NT2/D1 (cell line): ENCODE data around the gene CARS2.

Experiments
- DNase-seq: peaks from one replicate; pipeline ENCODE4 v3.0.0-alpha.2; 2011; ENCODE audit warnings: low read depth, low spot score
- H3K27me3 ChIP-seq: 2 replicates; pipeline ENCODE4 v1.6.0; 2011; ENCODE audit warnings: mild to moderate bottlenecking; ENCODE audit not compliant: insufficient read length, insufficient read depth
- H3K36me3 ChIP-seq: 2 replicates; pipeline ENCODE4 v1.6.1; 2011; ENCODE audit warnings: mild to moderate bottlenecking, low read length, mixed read lengths; ENCODE audit not compliant: insufficient read depth, insufficient read length
- H3K4me1 ChIP-seq: 2 replicates; pipeline ENCODE4 v1.5.1; 2011; ENCODE audit not compliant: insufficient read depth, insufficient read length
- H3K4me3 ChIP-seq: 2 replicates; pipeline ENCODE4 v1.5.1; 2011; ENCODE audit warnings: low read depth; ENCODE audit not compliant: insufficient read length
- H3K9ac ChIP-seq: 2 replicates; pipeline ENCODE4 v1.6.0; 2011; ENCODE audit warnings: low read depth; ENCODE audit not compliant: insufficient read length
- H3K9me3 ChIP-seq: 2 replicates; pipeline ENCODE4 v1.5.1; 2011; ENCODE audit warnings: mild to moderate bottlenecking, low read length; ENCODE audit not compliant: insufficient read depth
- SUZ12 ChIP-seq: IDR thresholded peaks from 2 replicates; pipeline ENCODE4 v1.6.1; 2011; ENCODE audit not compliant: insufficient read length, insufficient read depth; ENCODE audit errors: extremely low read depth
- YY1 ChIP-seq: IDR thresholded peaks from 2 replicates; pipeline ENCODE4 v1.6.1; 2011; ENCODE audit not compliant: insufficient read length, insufficient read depth
- ZNF274 ChIP-seq: IDR thresholded peaks from 2 replicates; pipeline ENCODE4 v1.6.1; 2011; ENCODE audit warnings: mild to moderate bottlenecking, low read depth, low read length

CARS2 gene

DNA sequence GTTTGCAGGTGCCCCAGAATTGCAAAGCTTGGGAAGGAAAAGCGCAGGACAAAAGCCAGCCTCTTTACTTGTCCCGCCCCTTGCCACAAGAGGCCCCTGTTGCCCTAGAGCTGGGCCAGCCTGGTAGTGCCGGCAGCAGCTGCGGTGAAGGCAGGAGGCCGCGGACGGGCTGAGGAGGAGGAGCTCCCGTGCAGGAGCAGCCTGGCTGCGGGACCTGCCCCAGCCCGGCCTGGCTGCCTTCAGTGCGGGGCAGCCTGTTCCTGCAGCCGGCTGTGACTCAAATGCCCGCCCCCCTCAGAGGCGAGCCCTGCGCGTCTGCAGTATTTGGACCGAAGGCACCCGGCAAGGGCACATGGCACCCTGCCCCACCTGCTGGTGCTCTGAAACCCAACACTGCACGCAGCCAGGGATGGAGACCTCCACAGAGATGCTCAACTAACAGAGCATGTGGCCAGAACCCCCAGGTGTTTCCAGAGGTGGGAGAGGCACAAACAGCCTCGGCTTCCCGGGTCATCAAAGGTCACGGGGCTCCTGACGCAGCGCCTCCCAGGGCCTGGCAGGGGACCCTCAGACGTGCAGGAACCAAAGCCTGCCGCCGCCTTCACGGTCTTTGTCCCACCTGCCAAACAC, 60.9 kb downstream of the CARS2 start:
- Histone ChIP-seq H3K27me3 (no peaks in the 10 kb centered on the region), H3K4me1 (peaks cover 10% of the 10 kb centered on the region), H3K4me3 (no peak overlapping the region), H3K9me3 (no peaks in the 10 kb centered on the region), H3K36me3 (peaks cover 66% of the 10 kb centered on the region), H3K9ac (no peak overlapping the region)
- no peak for TF ChIP-seq YY1
- TF ChIP-seq SUZ12 = no peak
- no peak for TF ChIP-seq ZNF274
- DNase-seq = peak; percentile 16

DNA sequence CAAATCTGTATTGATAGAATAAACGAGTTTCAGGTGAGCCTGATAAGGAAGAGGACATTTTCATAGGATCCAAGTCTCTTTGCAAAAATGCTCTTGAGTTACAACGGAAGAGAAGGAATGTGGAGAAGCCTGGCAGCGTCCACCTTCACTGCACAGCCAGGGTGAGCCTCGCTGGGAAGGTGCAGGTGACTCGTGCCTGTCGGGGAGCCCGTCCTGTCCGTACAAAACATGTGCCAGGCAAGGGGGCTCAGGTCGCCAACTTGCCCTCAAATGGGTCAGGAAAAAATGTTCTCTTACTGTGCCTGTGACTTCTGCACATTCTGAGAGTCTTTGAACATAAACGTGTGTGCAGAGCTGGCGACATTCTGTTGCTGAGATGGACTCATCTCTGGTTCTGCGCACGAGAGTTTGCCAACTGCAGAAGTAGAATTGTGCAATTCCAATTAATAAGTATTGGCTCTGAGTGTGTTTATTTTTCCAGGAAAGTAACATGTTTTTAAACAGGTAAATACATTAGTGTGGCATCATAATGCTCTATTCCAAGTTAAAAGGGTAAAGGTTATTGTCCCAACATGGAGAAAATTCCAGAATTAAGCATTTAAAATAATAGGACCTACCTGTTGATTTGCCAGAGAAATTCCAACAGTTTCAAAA, 62.0 kb downstream of the CARS2 start:
- DNase-seq = no peak
- Histone ChIP-seq H3K9ac (no peak overlapping the region), H3K9me3 (no peaks in the 10 kb centered on the region), H3K4me1 (peaks cover 10% of the 10 kb centered on the region), H3K4me3 (no peak overlapping the region), H3K27me3 (no peaks in the 10 kb centered on the region), H3K36me3 (peaks cover 67% of the 10 kb centered on the region)
- TF ChIP-seq SUZ12 (no peak), ZNF274 (no peak), YY1 (no peak)

DNA sequence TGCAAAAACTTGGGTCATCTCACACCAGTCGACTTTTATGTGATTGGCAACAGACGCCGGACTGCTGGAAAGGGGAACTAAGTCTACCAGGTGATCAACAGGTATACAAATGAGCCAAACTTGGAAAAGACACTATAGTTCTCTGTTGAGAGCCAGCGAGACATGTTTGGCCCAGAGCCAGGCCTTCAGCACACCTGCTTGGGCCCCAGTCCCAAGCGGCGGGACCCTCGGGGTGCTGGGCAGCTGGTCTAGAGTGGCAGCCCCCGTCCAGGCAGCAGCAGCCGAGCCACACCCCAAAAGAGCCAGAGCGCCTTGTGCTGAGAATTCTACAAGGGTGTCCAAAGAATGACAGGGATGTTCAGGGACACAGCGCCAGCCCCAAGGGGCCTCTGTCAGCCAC, 62.6 kb downstream of the CARS2 start:
- no peaks in the 10 kb centered on the region for H3K27me3 ChIP-seq
- peaks cover 72% of the 10 kb centered on the region for H3K36me3 ChIP-seq
- TF ChIP-seq YY1 = no peak
- no peak for TF ChIP-seq SUZ12
- TF ChIP-seq ZNF274 = no peak
- H3K4me3 ChIP-seq = no peak overlapping the region
- no peak for DNase-seq
- H3K9ac ChIP-seq = no peak overlapping the region
- H3K9me3 ChIP-seq = no peaks in the 10 kb centered on the region
- peaks cover 10% of the 10 kb centered on the region for H3K4me1 ChIP-seq

DNA sequence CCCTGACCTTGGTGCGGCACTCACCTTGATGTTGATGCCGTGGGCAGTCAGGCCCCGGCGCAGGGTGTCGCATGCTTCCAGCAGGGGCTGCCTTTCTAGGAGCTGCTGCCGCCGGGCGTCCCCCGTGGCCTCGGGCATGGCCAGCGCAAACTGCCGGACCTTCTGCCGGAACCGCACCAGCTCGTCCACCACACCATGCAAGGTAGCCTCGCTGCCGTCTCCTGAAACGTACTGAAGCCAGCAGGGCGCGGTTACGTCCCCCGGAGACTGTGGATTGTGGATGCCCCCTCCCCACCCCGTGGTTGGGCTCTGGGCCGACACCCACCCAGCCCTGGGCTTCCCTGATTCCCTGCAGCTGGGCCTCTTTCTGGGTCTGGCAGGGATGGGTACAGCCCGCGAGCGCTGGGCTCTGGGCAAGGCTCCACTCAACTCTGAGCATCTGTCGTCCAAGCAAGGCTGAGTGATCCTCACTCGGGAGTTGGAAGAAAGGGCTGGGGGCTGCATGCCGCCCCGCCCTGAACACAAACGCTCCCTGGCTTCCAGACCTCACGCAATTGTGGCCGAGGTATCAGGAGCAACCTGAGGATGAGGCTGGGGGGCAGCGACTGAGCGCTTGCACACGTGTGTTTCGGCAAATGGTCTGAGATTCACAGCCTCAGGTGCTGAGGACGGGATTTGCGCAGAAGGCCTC, 63.5 kb downstream of the CARS2 start:
- no peak for TF ChIP-seq ZNF274
- TF ChIP-seq SUZ12 = no peak
- TF ChIP-seq YY1 = no peak
- peaks cover 80% of the 10 kb centered on the region for H3K36me3 ChIP-seq
- H3K27me3 ChIP-seq = no peaks in the 10 kb centered on the region
- H3K4me3 ChIP-seq = no peak overlapping the region
- DNase-seq = no peak
- H3K4me1 ChIP-seq = peaks cover 12% of the 10 kb centered on the region
- no peak overlapping the region for H3K9ac ChIP-seq
- H3K9me3 ChIP-seq = no peaks in the 10 kb centered on the region

DNA sequence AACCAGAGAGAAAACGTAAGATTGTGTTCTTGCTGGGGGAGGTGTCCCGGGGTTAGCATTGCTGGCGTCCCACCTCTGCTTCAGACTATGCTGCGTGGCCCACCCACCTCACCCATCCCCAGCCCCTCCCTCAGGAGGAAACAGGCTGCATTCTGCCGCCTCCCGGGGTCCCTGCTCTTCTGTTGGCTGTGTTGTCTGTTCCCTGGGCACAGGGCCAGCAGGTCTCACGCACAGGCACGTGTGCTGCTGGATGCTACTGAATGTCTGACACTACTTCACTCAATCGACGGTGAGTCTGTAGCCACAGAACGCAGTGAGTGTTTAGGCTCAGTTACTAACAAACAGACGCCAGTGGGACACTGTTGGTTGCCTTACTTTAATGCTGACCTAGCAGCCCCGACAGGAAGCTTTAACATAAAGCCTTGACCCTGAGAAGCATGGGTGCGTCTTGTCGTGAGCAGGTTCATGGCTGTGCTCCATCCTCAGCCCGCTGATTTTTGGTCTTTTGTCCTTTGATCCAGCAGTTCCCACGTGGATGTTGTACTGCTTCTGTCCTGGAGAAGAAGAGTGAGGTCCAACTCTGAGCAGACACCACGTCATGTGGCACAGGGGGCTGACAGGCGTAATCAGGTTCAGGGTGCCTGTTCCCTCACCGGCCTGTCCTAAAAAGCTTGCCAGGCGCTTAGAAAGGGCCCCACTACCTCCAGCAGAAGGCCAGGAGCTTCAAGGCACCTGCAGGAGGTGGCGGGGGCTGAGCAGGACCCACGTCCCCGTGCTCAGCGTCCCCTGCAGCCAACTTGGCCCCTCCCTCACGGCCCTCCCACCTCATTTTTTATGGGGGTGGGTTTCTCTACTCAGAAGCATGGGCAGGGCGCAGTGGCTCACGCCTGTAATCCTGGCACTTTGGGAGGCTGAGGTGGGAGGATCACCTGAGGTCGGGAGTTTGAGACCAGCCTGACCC, 64.6 kb downstream of the CARS2 start:
- no peaks in the 10 kb centered on the region for H3K27me3 ChIP-seq
- H3K36me3 ChIP-seq = peaks cover 88% of the 10 kb centered on the region
- no peak for TF ChIP-seq YY1
- no peak for TF ChIP-seq ZNF274
- TF ChIP-seq SUZ12 = no peak
- H3K9ac ChIP-seq = no peak overlapping the region
- peaks cover 12% of the 10 kb centered on the region for H3K4me1 ChIP-seq
- H3K4me3 ChIP-seq = no peak overlapping the region
- no peak for DNase-seq
- H3K9me3 ChIP-seq = no peaks in the 10 kb centered on the region

DNA sequence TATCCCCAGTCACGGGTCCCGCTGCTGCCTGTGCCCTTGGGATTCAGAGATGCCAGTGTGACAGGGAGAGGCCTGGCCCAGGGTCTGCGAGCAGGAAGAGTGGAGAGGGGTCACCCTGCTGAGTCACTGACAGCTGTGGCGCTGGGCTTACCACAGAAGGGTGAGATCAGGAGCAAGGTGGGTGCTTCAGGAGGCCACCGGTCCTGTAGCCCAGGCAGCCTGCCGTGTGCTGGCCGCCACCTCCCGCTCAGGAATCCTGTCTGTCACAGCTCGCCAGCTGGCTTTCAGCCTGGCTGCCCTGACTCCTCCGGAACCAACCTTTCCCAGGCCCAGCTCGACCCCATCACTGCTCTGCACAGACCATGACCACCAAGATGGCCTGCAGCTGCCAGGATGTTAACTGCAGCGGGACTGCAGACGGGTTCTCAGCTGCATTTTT, 65.3 kb downstream of the CARS2 start:
- Histone ChIP-seq H3K9ac (no peak overlapping the region), H3K9me3 (no peaks in the 10 kb centered on the region), H3K4me3 (no peak overlapping the region), H3K36me3 (peaks cover 91% of the 10 kb centered on the region), H3K4me1 (peaks cover 12% of the 10 kb centered on the region), H3K27me3 (no peaks in the 10 kb centered on the region)
- no peak for DNase-seq
- TF ChIP-seq YY1 = no peak
- no peak for TF ChIP-seq SUZ12
- TF ChIP-seq ZNF274 = no peak
